ENCODE results near the gene EEFSEC.

EEFSEC gene

DNA sequence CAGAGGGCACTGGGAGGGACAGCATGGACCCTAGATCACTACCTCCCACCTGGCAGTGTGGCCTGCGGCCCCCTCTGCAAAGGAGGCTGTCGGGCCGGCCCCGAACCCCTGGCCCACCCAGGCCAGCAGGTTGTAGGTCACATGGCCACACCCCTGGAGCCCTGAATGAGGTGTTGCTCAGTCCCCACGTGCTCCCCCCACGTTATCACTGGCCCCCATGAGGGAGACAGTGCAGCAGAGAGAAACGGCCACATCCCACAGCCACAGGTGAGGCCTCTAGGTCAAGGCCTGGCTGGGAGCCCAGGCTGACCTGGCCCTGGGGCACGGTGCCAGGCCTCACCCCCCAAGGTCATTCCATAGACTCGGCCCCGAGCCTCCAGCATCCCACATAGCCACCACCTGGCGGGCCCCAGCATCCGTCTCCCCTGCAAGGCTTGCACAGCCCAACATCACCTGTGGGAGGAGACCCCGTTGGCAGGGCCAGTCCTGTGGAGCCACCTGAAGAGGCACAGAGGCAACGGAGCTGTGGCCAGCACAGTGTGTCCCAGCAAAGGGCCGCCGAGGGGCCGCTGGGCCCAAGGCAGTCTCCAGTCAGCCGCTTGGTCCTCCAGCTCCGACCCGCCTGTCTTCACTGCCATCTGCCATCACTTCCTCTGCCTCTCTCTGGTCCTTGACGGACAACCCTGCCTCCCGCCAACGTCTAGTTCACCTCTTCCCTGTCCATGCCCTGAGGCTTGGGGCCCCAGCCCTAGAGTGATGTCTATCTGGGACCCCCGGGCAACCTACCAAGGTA is 260.3 kb downstream of the EEFSEC start:
- H3K56ac ChIP-seq (ENCODE audit: low read length) = no peak overlapping the region
- no peaks in the 10 kb centered on the region for H3K79me1 ChIP-seq (ENCODE audit: low read length)
- H3K9ac ChIP-seq (ENCODE audit: low read length) = no peak overlapping the region
- H3K79me2 ChIP-seq (ENCODE audit: control insufficient read depth, insufficient read depth, low read length) = no peaks in the 10 kb centered on the region
- H4K8ac ChIP-seq (ENCODE audit: low read depth, low read length) = no peak overlapping the region
- WGBS (ENCODE audit: extremely low coverage, insufficient coverage, low lambda C conversion rate) = no CpG with 5 or more reads among the region's 24 CpGs
- no peak overlapping the region for H3K4me2 ChIP-seq (ENCODE audit: low read length)
- H3K4me3 ChIP-seq (ENCODE audit: low read length) = no peak overlapping the region
- H3K18ac ChIP-seq (ENCODE audit: low read length) = no peak overlapping the region
- no peak overlapping the region for H3K23ac ChIP-seq (ENCODE audit: low read length)
- H2AK5ac ChIP-seq (ENCODE audit: low read length) = no peak overlapping the region
- H3K27ac ChIP-seq (ENCODE audit: low read depth, low read length) = no peak overlapping the region
- no peak overlapping the region for H2BK15ac ChIP-seq (replicated peaks; ENCODE audit: low read depth)
- no peaks in the 10 kb centered on the region for H3K27me3 ChIP-seq (ENCODE audit: insufficient read depth, low read length, poor library complexity)
- no peaks in the 10 kb centered on the region for H3K36me3 ChIP-seq (ENCODE audit: control insufficient read depth, insufficient read depth, low read length)
- no peak for DNase-seq
- no peak overlapping the region for H2BK5ac ChIP-seq (ENCODE audit: low read length)
- H2BK120ac ChIP-seq (ENCODE audit: low read depth, low read length) = no peak overlapping the region
- H3K4me1 ChIP-seq (ENCODE audit: control insufficient read depth, low read depth, low read length) = peaks cover 7% of the 10 kb centered on the region
- H4K5ac ChIP-seq (ENCODE audit: low read length) = no peak overlapping the region
- no peak overlapping the region for H3K4ac ChIP-seq (ENCODE audit: low read depth, low read length)

- WGBS (ENCODE audit: extremely low coverage, insufficient coverage, low lambda C conversion rate) = no CpG with 5 or more reads among the region's 16 CpGs
- no peak overlapping the region for H3K56ac ChIP-seq (ENCODE audit: low read length)
- DNase-seq = no peak
Measured at GRCh38 chr3:128415200-128415772, 262.0 kb downstream of the EEFSEC start.

GRCh38 chr3:128415773-128416577 is 262.7 kb downstream of the EEFSEC start:
- no peak overlapping the region for H3K4ac ChIP-seq (ENCODE audit: low read depth, low read length)
- no peak overlapping the region for H4K8ac ChIP-seq (ENCODE audit: low read depth, low read length)
- H3K27ac ChIP-seq (ENCODE audit: low read depth, low read length) = no peak overlapping the region
- no peaks in the 10 kb centered on the region for H3K79me1 ChIP-seq (ENCODE audit: low read length)
- no peaks in the 10 kb centered on the region for H3K36me3 ChIP-seq (ENCODE audit: control insufficient read depth, insufficient read depth, low read length)
- H2AK5ac ChIP-seq (ENCODE audit: low read length) = no peak overlapping the region
- no peak overlapping the region for H2BK5ac ChIP-seq (ENCODE audit: low read length)
- DNase-seq = no peak
- no CpG with 5 or more reads among the region's 19 CpGs for WGBS (ENCODE audit: extremely low coverage, insufficient coverage, low lambda C conversion rate)
- H3K27me3 ChIP-seq (ENCODE audit: insufficient read depth, low read length, poor library complexity) = no peaks in the 10 kb centered on the region
- H3K56ac ChIP-seq (ENCODE audit: low read length) = no peak overlapping the region
- H2BK120ac ChIP-seq (ENCODE audit: low read depth, low read length) = no peak overlapping the region
- H3K4me1 ChIP-seq (ENCODE audit: control insufficient read depth, low read depth, low read length) = peaks cover 7% of the 10 kb centered on the region
- H3K79me2 ChIP-seq (ENCODE audit: control insufficient read depth, insufficient read depth, low read length) = no peaks in the 10 kb centered on the region
- H3K4me2 ChIP-seq (ENCODE audit: low read length) = no peak overlapping the region
- no peak overlapping the region for H3K23ac ChIP-seq (ENCODE audit: low read length)
- H2BK15ac ChIP-seq (replicated peaks; ENCODE audit: low read depth) = no peak overlapping the region
- H3K18ac ChIP-seq (ENCODE audit: low read length) = no peak overlapping the region
- H4K5ac ChIP-seq (ENCODE audit: low read length) = no peak overlapping the region
- H3K4me3 ChIP-seq (ENCODE audit: low read length) = no peak overlapping the region
- no peak overlapping the region for H3K9ac ChIP-seq (ENCODE audit: low read length)

More at GRCh38 chr3:128415200-128415772, 262.0 kb downstream of the EEFSEC start:
- H2BK120ac ChIP-seq (ENCODE audit: low read depth, low read length) = no peak overlapping the region
- H3K9ac ChIP-seq (ENCODE audit: low read length) = no peak overlapping the region
- no peak overlapping the region for H3K18ac ChIP-seq (ENCODE audit: low read length)
- no peak overlapping the region for H4K5ac ChIP-seq (ENCODE audit: low read length)
- no peaks in the 10 kb centered on the region for H3K36me3 ChIP-seq (ENCODE audit: control insufficient read depth, insufficient read depth, low read length)
- H2AK5ac ChIP-seq (ENCODE audit: low read length) = no peak overlapping the region
- no peak overlapping the region for H3K4ac ChIP-seq (ENCODE audit: low read depth, low read length)
- H4K8ac ChIP-seq (ENCODE audit: low read depth, low read length) = no peak overlapping the region
- H2BK15ac ChIP-seq (replicated peaks; ENCODE audit: low read depth) = no peak overlapping the region
- H3K23ac ChIP-seq (ENCODE audit: low read length) = no peak overlapping the region
- no peaks in the 10 kb centered on the region for H3K79me1 ChIP-seq (ENCODE audit: low read length)
- no peaks in the 10 kb centered on the region for H3K79me2 ChIP-seq (ENCODE audit: control insufficient read depth, insufficient read depth, low read length)
- H3K4me3 ChIP-seq (ENCODE audit: low read length) = no peak overlapping the region
- H2BK5ac ChIP-seq (ENCODE audit: low read length) = no peak overlapping the region
- peaks cover 7% of the 10 kb centered on the region for H3K4me1 ChIP-seq (ENCODE audit: control insufficient read depth, low read depth, low read length)
- H3K4me2 ChIP-seq (ENCODE audit: low read length) = no peak overlapping the region
- H3K27me3 ChIP-seq (ENCODE audit: insufficient read depth, low read length, poor library complexity) = no peaks in the 10 kb centered on the region
- no peak overlapping the region for H3K27ac ChIP-seq (ENCODE audit: low read depth, low read length)

DNA sequence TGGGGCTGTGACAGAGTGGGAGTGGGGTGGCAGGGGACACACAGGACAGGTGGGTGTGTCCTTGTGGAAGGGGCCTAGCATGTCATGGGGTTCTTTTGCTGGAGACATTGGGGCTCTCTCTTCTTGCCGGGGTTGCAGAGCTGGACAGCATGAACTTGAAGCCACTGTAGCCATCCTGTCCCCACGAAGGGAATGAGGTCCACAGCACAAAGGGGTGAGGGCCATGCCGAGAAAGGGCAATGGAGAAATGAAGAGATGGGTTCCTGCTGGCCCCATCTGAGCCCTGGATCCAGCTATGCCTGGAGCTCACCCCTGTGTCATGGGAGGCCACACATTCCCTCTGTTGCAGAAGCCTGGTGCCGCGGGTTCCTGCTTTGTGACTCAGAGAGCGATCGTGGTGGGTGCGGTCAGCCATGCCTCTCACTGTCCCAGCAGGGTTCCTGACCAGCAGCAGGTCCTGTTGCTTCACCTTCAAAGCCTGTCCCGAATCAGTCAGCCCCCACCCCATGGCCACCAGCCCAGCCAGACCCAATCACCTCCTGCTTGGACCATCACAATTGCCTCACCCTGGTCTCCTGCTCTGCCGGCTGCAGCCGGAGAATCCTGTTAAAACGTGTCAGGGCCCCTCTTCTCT is 263.4 kb downstream of the EEFSEC start:
- Histone ChIP-seq H3K4me3 (ENCODE audit: low read length) (no peak overlapping the region), H3K23ac (ENCODE audit: low read length) (no peak overlapping the region), H3K4me1 (ENCODE audit: control insufficient read depth, low read depth, low read length) (peaks cover 7% of the 10 kb centered on the region), H3K27ac (ENCODE audit: low read depth, low read length) (no peak overlapping the region), H3K4ac (ENCODE audit: low read depth, low read length) (no peak overlapping the region), H2BK15ac (replicated peaks; ENCODE audit: low read depth) (no peak overlapping the region), H4K5ac (ENCODE audit: low read length) (no peak overlapping the region), H4K8ac (ENCODE audit: low read depth, low read length) (no peak overlapping the region), H3K36me3 (ENCODE audit: control insufficient read depth, insufficient read depth, low read length) (no peaks in the 10 kb centered on the region), H3K27me3 (ENCODE audit: insufficient read depth, low read length, poor library complexity) (no peaks in the 10 kb centered on the region), H3K79me2 (ENCODE audit: control insufficient read depth, insufficient read depth, low read length) (no peaks in the 10 kb centered on the region), H3K9ac (ENCODE audit: low read length) (no peak overlapping the region), H2BK120ac (ENCODE audit: low read depth, low read length) (no peak overlapping the region), H3K79me1 (ENCODE audit: low read length) (no peaks in the 10 kb centered on the region), H2BK5ac (ENCODE audit: low read length) (no peak overlapping the region), H3K4me2 (ENCODE audit: low read length) (no peak overlapping the region), H3K18ac (ENCODE audit: low read length) (no peak overlapping the region), H3K56ac (ENCODE audit: low read length) (no peak overlapping the region), H2AK5ac (ENCODE audit: low read length) (no peak overlapping the region)
- peak; percentile 63 for DNase-seq
- no CpG with 5 or more reads among the region's 12 CpGs for WGBS (ENCODE audit: extremely low coverage, insufficient coverage, low lambda C conversion rate)

DNA sequence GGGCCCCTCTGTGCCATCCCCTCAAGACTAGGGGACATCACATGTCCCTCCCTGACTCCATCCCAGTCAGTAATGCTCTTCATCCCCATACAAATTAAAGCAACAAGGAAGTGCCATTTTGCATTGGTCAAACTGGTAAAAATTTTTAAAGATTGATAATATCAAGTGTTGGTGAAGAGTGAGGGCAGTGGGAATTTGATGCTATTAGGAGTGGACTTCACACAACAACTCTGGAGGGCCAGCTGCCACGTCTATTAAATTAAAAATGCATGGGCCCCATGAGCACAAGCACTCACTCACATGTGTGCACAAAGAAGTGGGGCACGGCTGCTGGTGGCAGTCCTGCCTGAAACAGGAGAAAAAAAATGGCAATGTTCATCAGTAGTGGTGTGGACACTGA is 265.6 kb downstream of the EEFSEC start:
- no peak for DNase-seq
- H3K56ac ChIP-seq (ENCODE audit: low read length) = no peak overlapping the region
- no peak overlapping the region for H2BK15ac ChIP-seq (replicated peaks; ENCODE audit: low read depth)
- H3K4ac ChIP-seq (ENCODE audit: low read depth, low read length) = no peak overlapping the region
- H3K4me1 ChIP-seq (ENCODE audit: control insufficient read depth, low read depth, low read length) = no peaks in the 10 kb centered on the region
- no CpG with 5 or more reads among the region's 2 CpGs for whole genome bisulfite sequencing (ENCODE audit: extremely low coverage, insufficient coverage, low lambda C conversion rate)
- no peak overlapping the region for H2AK5ac ChIP-seq (ENCODE audit: low read length)
- no peaks in the 10 kb centered on the region for H3K27me3 ChIP-seq (ENCODE audit: insufficient read depth, low read length, poor library complexity)
- H4K8ac ChIP-seq (ENCODE audit: low read depth, low read length) = no peak overlapping the region
- H3K79me1 ChIP-seq (ENCODE audit: low read length) = no peaks in the 10 kb centered on the region
- H3K9ac ChIP-seq (ENCODE audit: low read length) = no peak overlapping the region
- no peak overlapping the region for H3K4me3 ChIP-seq (ENCODE audit: low read length)
- H3K18ac ChIP-seq (ENCODE audit: low read length) = no peak overlapping the region
- no peak overlapping the region for H3K4me2 ChIP-seq (ENCODE audit: low read length)
- H3K27ac ChIP-seq (ENCODE audit: low read depth, low read length) = no peak overlapping the region
- no peaks in the 10 kb centered on the region for H3K79me2 ChIP-seq (ENCODE audit: control insufficient read depth, insufficient read depth, low read length)
- H3K36me3 ChIP-seq (ENCODE audit: control insufficient read depth, insufficient read depth, low read length) = no peaks in the 10 kb centered on the region
- H3K23ac ChIP-seq (ENCODE audit: low read length) = no peak overlapping the region
- H2BK120ac ChIP-seq (ENCODE audit: low read depth, low read length) = no peak overlapping the region
- no peak overlapping the region for H4K5ac ChIP-seq (ENCODE audit: low read length)
- no peak overlapping the region for H2BK5ac ChIP-seq (ENCODE audit: low read length)

All from mesendoderm (in vitro differentiated cells).